HG03575 (cell line): Measurements from ENCODE around the gene ESYT2.
"Not testable (repeated sequence)": the region's sequence is repeated elsewhere in the genome, so short reads cannot be mapped to it uniquely, and the experiment has no call there.

Experiments used
- ATAC-seq: cut with Tn5 transposase; IDR thresholded peaks from one replicate; pipeline ENCODE4 v1.9.1; 2021; ENCODE audit not compliant: unreplicated experiment, insufficient number of reproducible peaks, low FRiP score; ENCODE audit errors: extremely low read depth

ESYT2 gene, protein sequence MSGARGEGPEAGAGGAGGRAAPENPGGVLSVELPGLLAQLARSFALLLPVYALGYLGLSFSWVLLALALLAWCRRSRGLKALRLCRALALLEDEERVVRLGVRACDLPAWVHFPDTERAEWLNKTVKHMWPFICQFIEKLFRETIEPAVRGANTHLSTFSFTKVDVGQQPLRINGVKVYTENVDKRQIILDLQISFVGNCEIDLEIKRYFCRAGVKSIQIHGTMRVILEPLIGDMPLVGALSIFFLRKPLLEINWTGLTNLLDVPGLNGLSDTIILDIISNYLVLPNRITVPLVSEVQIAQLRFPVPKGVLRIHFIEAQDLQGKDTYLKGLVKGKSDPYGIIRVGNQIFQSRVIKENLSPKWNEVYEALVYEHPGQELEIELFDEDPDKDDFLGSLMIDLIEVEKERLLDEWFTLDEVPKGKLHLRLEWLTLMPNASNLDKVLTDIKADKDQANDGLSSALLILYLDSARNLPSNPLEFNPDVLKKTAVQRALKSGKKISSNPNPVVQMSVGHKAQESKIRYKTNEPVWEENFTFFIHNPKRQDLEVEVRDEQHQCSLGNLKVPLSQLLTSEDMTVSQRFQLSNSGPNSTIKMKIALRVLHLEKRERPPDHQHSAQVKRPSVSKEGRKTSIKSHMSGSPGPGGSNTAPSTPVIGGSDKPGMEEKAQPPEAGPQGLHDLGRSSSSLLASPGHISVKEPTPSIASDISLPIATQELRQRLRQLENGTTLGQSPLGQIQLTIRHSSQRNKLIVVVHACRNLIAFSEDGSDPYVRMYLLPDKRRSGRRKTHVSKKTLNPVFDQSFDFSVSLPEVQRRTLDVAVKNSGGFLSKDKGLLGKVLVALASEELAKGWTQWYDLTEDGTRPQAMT

DNA sequence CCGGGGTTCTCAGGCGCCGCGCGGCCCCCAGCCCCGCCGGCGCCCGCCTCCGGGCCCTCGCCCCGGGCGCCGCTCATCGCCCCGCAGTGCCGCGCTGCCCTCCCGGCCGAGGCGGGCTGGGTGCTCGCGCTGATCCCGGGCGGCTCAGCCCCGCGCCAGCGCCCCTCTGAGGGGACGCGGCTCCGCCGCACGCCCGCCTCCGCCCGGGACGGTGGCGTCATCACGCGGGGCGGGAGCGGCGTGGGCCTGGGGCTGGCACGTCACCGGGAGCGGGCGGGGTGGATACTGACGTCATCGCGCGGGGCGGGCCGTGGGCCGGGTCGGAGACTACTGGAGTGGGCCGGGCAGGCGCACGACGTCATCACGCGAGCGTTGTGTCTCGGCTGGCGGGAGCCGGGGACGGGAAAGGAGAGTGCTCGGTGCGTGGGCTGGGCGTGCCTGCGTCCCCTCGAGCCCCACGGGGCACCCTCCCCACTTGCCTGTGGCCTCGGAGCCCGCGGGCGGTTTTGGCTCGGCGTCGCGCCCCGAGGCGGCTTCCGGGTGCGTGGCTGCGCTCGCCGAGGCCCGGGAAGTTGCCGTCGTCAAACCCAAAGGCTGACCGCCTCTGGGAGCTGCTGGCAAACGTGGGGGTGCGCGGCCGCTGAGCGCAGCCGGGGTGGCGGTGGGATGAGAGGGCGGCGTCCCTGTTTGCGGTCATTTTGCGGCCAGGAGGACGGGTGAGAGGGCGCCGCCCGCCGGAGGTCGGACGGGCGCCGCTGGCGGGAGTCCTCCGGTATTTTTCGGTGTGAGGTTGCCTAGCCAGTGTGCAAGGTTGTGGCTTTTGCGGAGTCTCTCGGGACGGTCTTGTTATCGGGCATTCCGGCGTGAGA is at the start of gene ESYT2:
TSS of gene ESYT2 (minus strand) at position 168 of the 869 bp plus-strand sequence. CDS start at position 77, 91 bp downstream.
- peak; percentile 56 for ATAC-seq

DNA sequence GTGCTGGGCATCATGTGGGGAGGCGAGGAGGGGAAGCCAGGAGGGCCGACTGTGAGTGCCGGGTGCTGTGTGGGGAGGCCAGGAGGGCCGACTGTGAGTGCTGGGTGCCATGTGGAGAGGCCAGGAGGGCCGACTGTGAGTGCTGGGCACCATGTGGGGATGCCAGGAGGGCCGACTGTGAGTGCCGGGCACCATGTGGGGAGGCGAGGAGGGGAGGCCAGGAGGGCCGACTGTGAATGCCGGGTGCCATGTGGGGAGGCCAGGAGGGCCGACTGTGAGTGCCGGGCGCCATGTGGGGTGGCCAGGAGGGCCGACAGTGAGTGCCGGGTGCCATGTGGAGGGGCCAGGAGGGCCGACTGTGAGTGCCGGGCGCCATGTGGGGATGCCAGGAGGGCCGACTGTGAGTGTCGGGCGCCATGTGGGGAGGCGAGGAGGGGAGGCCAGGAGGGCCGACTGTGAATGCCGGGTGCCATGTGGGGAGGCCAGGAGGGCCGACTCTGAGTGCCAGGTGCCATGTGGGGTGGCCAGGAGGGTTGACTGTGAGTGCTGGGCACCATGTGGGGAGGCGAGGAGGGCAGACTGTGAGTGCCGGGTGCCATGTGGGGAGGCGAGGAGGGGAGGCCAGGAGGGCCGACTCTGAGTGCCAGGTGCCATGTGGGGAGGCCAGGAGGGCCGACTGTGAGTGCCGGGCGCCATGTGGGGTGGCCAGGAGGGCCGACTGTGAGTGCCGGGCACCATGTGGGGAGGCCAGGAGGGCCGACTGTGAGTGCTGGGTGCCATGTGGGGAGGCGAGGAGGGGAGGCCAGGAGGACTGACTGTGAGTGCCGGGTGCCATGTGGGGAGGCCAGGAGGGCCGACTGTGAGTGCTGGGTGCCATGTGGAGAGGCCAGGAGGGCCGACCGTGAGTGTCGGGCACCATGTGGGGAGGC is 49.1 kb upstream of the ESYT2 start:
- not testable (repeated sequence) for ATAC-seq

DNA sequence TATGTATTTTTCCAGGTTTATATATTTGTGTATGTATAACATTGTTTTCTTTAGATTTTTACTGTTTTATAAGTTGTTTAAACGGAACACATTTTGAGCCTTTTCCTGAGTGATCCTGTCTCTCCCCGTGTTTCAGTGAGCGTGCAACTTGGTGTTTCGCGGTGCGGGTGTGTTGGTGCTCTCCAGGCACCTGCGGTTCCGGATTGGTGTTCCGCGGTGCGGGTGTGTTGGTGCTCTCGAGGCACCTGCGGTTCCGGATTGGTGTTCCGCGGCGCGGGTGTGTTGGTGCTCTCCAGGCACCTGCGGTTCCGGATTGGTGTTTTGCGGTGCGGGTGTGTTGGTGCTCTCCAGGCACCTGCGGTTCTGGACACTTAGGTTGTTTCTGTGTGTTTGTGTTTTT is 47.7 kb upstream of the ESYT2 start:
- no peak for ATAC-seq

DNA sequence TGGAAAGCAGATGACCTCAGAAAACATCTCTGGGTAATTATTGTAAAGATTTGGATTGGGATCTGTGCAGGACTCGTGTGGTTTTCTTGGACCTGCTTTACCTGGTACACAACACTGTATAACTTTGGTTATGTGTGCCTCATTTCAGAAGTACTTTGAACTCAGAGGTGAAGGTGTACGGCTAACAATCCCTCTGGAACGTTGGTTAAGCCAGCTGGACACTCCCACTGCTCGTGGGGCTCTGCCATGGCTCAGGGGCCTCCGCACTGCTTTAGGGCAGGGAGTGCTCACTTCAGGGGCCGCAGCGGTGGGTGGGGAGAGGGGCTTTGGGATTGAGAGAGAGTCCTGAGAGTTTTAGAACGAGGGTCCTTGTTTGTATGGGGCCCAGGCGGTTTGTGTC is 40.6 kb upstream of the ESYT2 start:
- ATAC-seq: no peak

DNA sequence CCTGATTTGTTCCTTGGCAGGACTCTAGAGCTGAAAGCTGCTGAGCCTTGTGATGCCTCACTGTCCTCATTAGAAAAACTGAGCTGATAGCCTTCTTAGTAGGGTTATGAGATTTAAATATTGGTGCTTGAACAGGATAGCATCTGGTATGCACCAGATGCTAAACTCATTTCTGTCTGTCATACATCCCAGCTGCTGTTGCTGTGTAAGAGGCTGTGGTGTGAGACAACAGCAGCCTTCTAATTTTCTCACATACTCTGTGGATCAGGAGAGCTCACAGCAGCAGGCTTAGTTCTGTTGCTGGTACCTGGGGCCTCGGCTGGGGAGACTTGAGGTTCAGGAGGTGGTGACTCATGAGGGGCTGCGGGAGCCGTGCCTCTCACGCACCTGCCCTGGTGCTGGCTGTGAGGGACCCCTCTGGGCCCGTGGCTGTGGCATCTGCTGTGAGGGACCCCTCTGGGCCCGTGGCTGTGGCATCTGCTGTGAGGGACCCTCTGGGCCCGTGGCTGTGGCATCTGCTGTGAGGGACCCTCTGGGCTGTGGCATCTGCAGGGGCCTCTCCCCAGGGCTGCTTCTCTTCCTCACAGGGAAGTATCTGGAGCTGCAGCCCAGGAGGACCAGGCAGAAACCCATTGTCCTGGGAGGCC is 39.6 kb upstream of the ESYT2 start:
- no peak for ATAC-seq

DNA sequence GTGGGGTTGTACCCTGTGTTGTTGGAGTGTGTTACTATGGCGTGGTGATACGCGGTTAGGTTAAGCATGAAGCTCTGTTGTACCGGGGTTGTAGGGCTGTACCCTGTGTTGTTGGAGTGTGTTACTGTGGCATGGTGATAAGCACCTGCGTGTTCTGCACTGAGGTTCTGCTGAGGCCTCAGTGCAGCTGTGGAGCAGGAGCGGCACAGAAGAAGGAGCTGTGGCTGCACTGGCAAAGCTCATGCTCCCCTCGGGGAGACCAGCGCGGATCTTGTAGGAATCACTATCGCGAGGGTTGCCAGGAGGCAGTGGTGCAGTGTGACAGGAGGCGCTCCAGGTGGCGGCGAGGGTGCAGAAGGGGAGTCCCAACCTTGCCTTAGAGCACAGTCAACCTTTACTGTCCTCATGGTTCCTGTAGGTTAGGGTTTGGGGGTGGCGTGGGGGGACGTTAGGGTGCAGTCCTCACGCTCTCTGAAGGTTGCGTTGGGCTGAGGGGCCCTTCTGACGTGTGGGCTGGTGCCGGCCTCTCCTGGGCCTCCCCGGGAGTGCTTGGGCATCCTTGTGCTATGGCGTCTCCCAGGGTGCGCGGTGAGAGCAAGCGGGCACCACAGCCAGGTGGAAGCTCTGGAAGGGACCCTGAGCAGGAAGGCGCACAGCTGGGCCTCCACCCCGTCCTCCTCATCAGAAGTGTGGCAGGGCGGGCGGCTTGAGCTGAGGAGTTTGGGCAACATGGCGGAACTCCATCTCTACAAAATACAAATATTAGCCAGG is 38.1 kb upstream of the ESYT2 start:
- ATAC-seq: no peak

DNA sequence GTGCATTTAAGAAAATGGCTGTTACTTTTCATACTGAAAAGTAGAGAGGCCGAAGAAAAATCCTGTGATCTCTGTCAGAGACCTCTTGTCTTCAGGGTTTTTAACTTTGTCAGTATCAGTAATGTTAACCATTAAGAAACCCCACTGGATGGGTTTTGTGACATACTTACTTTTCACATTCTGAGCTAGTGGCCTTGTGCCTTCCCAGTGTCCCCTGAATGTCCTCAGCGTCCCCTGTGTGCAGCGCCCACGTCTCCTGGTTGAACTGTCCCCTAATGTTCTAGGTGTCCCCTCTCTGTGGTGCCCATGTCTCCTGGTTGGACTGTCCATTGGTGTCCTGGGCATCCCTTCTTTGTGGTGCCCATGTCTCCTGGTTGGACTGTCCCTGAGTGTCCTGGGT is 36.7 kb upstream of the ESYT2 start:
- no peak for ATAC-seq

DNA sequence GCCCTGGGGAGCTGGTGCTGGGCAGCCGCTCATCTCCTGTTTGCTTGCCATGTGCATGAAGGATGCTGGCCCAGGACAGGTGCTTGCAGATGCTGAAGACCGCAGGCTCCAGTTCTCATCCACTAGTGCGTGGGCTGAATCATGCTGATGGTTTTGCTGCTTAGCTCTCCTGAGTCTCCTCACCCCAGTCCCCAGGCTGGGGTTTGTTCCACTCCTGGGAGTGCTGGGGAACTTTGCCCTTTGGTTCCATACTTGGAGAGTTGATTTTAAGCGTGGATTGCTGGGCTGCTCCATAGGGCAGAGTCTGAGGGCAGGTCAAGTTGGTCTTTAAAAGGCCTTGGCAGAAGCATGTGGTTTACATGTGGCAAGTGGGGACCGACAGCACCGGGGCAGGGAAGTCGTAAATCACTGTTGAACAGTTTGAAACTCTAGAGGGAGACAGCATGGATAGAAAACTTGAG is 36.2 kb upstream of the ESYT2 start:
- no peak for ATAC-seq

DNA sequence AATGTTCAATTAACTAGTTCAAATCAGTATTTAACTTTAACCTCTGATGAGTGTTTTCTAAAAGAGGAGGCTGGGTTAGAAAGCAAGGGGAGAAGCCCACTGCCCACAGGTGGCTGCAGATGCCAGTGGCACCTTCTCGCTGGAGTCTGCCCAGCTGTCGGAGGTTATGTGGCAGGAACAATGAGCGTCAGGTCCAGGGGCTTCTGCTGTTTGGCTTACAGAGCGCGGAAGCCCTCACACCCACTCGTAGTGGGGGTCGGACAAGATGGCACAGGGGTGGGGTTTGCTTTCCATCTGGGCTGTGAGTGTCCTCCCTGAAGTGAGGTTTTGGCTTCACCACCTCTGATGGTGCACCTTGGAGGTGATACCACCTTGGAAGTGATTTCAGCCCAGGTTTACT is 35.5 kb upstream of the ESYT2 start:
- ATAC-seq: no peak

DNA sequence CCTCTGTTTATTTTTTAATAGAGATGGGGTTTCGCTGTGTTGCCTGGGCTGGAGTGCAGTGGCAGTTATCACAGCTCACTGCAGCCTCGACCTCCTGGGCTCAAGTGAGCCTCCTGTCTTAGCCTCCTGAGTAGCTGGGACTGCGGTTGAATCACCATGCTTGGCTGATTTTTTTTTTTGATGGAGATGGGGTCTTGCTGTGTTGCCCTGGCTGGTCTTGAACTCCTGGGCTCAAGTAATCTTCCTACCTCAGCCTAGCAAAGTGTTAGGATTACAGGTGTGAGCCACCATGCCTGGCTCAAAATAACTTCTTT is 35.2 kb upstream of the ESYT2 start:
- no peak for ATAC-seq

DNA sequence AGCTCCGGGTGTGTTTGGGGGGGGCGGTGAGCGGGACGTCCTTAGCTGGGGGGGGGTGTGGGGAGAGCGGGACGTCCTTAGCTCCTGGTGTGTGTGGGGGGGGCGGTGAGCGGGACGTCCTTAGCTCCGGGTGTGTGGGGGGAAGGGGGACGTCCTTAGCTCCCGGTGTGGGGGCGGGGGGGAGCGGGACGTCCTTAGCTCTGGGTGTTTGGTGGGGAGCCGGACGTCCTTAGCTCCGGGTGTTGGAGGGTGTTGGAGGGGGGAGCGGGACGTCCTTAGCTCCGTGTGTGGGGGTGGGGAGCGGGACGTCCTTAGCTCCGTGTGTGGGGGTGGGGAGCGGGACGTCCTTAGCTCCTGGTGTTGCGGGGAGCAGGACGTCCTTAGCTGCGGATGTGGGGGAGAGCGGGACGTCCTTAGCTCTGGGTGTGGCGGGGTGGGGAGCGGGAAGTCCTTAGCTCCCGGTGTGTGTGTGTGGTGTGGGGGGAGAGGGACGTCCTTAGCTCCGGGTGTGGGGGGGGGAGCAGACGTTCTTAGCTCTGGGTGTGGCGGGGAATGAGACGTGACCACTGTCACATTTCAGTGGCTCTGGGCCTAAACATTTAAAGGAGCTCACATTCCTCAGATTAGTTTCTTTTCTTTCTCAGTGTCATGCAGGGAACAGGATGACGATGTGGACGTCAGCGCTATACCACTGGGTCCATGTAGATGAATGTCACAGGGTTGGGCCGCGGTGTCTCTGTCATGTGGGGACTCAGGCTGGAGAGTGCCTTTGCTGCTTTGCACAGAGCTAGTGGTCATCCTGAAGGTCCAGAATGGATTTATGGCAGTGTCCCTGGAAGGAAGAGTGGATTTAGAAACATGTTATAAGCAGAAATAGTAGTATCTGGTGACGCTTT is 34.5 kb upstream of the ESYT2 start:
- ATAC-seq: no peak

DNA sequence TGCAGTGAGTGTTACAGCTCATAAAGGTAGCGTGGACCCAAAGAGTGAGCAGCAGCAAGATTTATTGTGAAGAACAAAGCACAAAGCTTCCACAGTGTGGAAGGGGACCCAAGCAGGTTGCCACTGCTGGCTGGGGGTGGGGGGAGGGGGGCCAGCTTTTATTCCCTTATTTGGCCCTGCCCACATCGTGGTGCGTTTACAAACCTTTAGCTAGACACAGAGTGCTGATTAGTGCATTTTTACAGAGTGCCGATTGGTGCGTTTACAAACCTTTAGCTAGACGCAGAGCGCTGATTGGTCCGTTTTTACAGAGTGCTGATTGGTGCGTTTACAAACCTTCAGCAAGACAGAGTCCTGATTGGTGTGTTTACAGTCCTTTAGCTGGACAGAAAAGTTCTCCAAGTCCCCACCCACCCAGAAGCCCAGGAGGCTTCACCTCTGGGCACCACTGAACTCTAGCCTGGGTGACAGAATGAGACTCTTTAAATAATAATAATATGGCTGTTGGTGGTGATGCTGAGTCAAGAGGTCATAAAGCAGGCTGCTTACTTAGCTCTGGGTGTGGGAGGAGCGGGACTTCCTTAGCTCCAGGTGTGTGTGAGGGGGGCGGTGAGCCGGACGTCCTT is 33.8 kb upstream of the ESYT2 start:
- not testable (repeated sequence) for ATAC-seq

DNA sequence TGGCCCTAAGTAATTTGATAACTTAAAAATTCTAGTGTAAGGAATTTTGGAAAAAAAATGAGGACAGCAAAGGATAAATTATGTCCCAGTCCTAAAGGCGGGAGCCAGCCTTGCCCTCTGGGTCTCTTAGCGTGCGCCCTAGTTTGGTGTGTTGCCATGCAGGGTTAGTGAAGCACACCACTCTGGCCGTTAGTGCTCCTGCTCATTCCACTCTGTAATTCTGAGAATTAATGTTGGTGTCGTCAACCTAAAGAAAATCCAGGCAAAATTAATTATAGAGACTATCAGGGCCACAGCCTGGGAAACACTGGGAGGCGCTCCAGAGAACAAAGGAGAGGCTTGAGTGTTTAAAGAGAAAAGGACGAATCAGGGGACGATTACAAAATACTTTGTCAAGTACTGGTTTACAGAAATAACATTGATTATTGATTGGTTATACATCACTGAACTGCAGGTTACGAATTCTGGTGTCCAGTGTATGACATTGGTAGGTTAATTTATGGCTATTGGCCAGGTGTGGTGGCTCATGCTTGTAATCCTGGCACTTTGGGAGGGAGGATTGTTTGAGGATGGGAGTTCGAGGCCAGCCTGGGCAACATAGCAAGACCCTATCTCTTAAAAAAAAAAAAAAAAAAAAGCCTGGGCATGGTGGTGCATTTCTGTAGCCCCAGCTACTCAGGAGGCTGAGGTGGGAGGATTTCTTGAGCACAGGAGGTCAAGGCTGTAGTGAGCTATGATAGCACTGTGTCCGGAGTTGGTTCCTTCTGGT is 32.8 kb upstream of the ESYT2 start:
- no peak for ATAC-seq

DNA sequence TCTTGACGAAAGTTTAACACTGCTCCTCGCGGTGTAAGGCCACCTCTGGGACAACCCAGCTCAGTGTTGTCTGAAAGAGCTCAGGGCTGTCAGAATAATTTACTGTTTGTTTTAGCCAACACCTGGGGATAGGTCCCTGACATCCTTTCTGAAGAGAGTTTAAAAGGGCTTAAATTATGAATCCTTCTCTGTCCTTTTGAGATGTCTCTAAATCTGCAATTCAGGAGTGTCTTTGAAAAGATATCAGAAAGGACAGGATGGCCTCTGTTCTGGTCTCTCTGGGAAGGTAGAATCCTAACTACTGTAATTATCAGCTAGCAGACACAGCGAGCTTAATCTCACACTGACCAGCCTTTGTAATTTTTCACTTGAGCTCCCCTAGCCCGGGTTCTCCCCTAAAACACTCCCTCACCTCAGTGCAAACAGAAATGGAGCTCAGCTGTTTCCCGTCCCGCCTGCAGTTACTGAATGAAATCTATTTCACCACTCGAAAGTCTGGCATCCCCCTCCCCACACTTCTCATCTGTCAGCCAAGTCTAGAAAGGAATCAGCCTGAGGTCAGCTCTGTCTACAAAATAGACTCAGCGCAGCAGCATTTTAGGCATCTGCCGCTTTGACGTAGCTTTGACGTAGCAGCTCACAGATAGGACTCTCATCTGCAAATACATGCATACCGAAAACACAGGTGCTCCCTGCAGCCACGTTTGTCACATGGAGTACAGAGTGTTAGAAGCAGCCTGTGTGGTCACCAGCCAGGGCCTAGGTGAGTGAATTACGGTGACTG is 31.9 kb upstream of the ESYT2 start:
- ATAC-seq: no peak
